Type B pancreatic cell (in vitro differentiated cells): Measurements from ENCODE around the gene SLC45A3. TPM values are rescaled to one million over a fixed set of nuclear protein-coding genes. Genes with fewer than 3 reads are reported as not detected.

Source experiments
- DNase-seq: peaks from one replicate; pipeline ENCODE4 v3.0.0; 2021; ENCODE audit warnings: mixed read lengths; ENCODE audit not compliant: unreplicated experiment; ENCODE audit errors: extremely low spot score
- H3K27ac Mint-ChIP-seq: 2 replicates; pipeline ENCODE4 v1.8.0; 2021; ENCODE audit warnings: mild to moderate bottlenecking, mixed read lengths
- H3K27me3 Mint-ChIP-seq: 2 replicates; pipeline ENCODE4 v1.8.0; 2021; ENCODE audit warnings: mixed read lengths
- H3K36me3 Mint-ChIP-seq: 2 replicates; pipeline ENCODE4 v1.8.0; 2021; ENCODE audit warnings: mixed read lengths
- H3K4me1 Mint-ChIP-seq: one replicate; pipeline ENCODE4 v1.8.0; 2021; ENCODE audit warnings: mixed read lengths; ENCODE audit not compliant: unreplicated experiment
- H3K4me3 Mint-ChIP-seq: 2 replicates; pipeline ENCODE4 v1.8.0; 2021; ENCODE audit warnings: mild to moderate bottlenecking, mixed read lengths
- H3K9me3 Mint-ChIP-seq: 2 replicates; pipeline ENCODE4 v1.8.0; 2021; ENCODE audit warnings: mixed read lengths
- total RNA-seq: library from RNA; stranded (reverse); gene quantifications from 2 replicates; pipeline ENCODE4 v1.2.1, GENCODE V29; 2021; ENCODE audit warnings: low replicate concordance
- TF ChIP-seq, protein P1 (sequence below): fragments of 200-600 bp; sonication (generic); conservative IDR thresholded peaks from 2 replicates; pipeline ENCODE4 v1.5.0; 2021; ENCODE audit warnings: antibody characterized with exemption, mild to moderate bottlenecking

Gene SLC45A3
- total RNA-seq, 1 donor from 2014 or later = 4.2 TPM

DNA sequence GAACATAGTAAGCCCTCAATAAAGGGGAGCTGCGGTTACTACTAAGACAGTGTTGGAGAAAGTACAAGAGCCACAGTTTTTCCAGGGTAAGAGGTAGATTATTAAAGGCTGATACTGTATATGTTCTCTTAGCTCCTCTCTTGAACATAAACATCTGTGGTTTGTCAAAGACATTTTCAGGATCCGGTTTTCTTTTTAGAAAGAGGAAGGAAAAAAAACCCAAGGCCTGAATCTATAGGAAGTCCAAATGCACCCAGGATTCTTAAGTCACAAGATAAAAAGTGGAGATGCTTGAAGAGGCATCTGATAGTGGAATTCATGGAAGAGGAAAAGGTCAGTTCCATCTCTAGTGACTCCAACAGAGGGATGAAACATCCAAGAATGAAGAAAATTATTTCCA is 24.6 kb upstream of the SLC45A3 start:
- H3K36me3 Mint-ChIP-seq = peaks cover 20% of the 10 kb centered on the region
- no peak overlapping the region for H3K27ac Mint-ChIP-seq
- H3K27me3 Mint-ChIP-seq = no peaks in the 10 kb centered on the region
- TF ChIP-seq, protein P1, sequence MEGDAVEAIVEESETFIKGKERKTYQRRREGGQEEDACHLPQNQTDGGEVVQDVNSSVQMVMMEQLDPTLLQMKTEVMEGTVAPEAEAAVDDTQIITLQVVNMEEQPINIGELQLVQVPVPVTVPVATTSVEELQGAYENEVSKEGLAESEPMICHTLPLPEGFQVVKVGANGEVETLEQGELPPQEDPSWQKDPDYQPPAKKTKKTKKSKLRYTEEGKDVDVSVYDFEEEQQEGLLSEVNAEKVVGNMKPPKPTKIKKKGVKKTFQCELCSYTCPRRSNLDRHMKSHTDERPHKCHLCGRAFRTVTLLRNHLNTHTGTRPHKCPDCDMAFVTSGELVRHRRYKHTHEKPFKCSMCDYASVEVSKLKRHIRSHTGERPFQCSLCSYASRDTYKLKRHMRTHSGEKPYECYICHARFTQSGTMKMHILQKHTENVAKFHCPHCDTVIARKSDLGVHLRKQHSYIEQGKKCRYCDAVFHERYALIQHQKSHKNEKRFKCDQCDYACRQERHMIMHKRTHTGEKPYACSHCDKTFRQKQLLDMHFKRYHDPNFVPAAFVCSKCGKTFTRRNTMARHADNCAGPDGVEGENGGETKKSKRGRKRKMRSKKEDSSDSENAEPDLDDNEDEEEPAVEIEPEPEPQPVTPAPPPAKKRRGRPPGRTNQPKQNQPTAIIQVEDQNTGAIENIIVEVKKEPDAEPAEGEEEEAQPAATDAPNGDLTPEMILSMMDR = no peak
- peaks cover 17% of the 10 kb centered on the region for H3K4me1 Mint-ChIP-seq
- DNase-seq = no peak
- no peaks in the 10 kb centered on the region for H3K9me3 Mint-ChIP-seq
- H3K4me3 Mint-ChIP-seq = no peak overlapping the region

- H3K27me3 Mint-ChIP-seq = no peaks in the 10 kb centered on the region
- peaks cover 17% of the 10 kb centered on the region for H3K4me1 Mint-ChIP-seq
- TF ChIP-seq, protein P1 = no peak
- no peak overlapping the region for H3K27ac Mint-ChIP-seq
- H3K4me3 Mint-ChIP-seq = no peak overlapping the region
- peaks cover 20% of the 10 kb centered on the region for H3K36me3 Mint-ChIP-seq
- no peak for DNase-seq
- no peaks in the 10 kb centered on the region for H3K9me3 Mint-ChIP-seq
These were observed 22.8 kb upstream of the SLC45A3 start for GRCh38 chr1:205703072-205703471.

DNA sequence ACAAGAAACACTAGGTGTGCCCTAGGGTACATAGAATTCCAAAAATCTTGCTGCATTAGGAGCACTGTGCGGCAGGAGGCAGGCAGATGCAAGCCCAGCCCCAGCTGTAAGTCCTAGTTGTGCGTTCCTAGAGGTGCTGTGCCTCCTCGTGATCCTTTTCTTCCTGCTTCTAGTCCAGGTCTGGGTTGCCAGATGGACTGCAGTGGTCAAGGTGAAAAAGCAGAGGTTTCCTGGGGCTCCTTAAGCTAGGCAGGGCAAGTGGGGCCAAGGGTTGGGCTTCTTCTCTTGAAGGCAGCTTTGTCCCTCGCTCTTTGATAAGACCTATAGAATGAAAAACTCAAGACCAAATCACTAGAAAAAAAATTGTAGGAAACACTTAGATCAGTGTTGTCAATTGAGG is 21.6 kb upstream of the SLC45A3 start:
- H3K36me3 Mint-ChIP-seq = peaks cover 19% of the 10 kb centered on the region
- no peaks in the 10 kb centered on the region for H3K9me3 Mint-ChIP-seq
- TF ChIP-seq, protein P1 = no peak
- no peaks in the 10 kb centered on the region for H3K27me3 Mint-ChIP-seq
- H3K4me1 Mint-ChIP-seq = peaks cover 26% of the 10 kb centered on the region
- no peak overlapping the region for H3K4me3 Mint-ChIP-seq
- no peak overlapping the region for H3K27ac Mint-ChIP-seq
- DNase-seq = no peak

DNA sequence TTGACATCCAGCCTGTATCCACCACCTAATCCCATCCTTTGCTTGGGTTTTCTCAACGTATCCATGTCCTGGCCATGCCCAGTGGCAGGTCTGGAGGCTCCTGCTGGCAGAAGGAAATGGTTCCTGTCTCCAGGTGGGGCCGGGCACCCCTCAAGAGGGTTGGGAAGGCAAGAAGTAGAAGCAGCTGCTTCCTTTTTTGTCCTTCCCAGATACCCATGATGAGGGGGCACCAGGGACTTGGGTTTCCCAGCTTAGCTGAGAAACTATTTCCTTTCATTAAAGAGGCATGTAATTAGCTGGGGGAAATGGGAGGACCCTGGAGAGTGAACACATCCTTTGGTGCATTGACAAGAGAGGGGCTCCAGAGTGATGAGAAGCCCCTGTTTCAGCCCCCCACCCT is 21.1 kb upstream of the SLC45A3 start:
- TF ChIP-seq, protein P1 = no peak
- H3K27ac Mint-ChIP-seq = no peak overlapping the region
- peaks cover 14% of the 10 kb centered on the region for H3K36me3 Mint-ChIP-seq
- no peak for DNase-seq
- no peak overlapping the region for H3K4me3 Mint-ChIP-seq
- H3K27me3 Mint-ChIP-seq = no peaks in the 10 kb centered on the region
- H3K4me1 Mint-ChIP-seq = peaks cover 28% of the 10 kb centered on the region
- no peaks in the 10 kb centered on the region for H3K9me3 Mint-ChIP-seq

DNA sequence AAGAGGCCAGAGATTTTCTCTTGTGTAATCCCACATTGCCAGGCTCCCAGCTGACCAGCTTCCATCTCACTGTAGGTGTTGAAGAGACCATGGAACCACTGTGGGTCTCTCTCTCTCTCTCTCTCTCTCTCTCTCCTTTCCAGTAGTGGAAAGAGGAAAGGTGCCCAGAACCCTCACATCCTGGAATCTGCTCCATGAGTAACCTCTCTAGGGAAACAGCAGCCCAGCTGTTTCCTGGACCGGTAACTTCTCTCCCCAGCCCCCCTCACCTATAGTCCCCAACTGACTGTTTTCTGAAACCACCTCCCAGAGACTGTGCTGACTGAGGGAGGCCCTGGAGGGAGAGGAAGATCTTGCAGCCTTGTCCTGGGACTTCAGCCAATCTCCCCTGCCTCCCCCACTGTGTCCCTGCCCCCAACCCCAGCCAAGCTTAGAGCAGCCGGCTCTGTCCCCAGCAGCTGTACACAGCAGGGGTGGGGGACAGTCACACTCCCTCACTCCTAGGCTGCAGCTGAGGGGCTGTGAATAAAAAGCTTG is 20.6 kb upstream of the SLC45A3 start:
- no peaks in the 10 kb centered on the region for H3K9me3 Mint-ChIP-seq
- TF ChIP-seq, protein P1 = no peak
- peaks cover 14% of the 10 kb centered on the region for H3K36me3 Mint-ChIP-seq
- no peaks in the 10 kb centered on the region for H3K27me3 Mint-ChIP-seq
- H3K4me1 Mint-ChIP-seq = peaks cover 28% of the 10 kb centered on the region
- H3K4me3 Mint-ChIP-seq = no peak overlapping the region
- H3K27ac Mint-ChIP-seq = no peak overlapping the region
- no peak for DNase-seq

DNA sequence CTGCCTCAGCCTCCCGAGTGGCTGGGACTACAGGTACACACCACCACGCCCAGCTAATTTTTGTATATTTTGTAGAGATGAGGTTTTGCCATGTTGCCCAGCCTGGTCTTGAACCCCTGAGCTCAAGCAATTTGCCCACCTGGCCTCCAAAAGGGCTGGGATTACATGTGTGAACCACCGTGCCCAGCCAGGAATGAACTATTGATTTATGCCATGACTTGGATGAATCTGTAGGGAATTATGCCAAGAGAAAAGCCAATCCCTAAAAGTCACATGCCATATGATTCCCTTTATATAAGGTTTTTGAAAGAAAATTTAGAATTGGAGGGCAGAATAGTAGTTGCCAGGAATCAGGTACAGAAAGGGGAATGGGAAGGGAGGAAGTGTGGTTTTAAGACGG is 19.1 kb upstream of the SLC45A3 start:
- Mint-ChIP-seq H3K9me3 (no peaks in the 10 kb centered on the region), H3K4me3 (no peak overlapping the region), H3K36me3 (peaks cover 10% of the 10 kb centered on the region), H3K27me3 (no peaks in the 10 kb centered on the region), H3K4me1 (peaks cover 28% of the 10 kb centered on the region), H3K27ac (no peak overlapping the region)
- TF ChIP-seq, protein P1 = no peak
- no peak for DNase-seq
